A549 (cell line): ENCODE data around the gene CDKN3.

ENCODE experiments used
- BHLHE40 ChIP-seq: IDR thresholded peaks from 2 replicates; pipeline ENCODE4 v1.6.1; 2012; ENCODE audit warnings: low read depth, low read length, inconsistent platforms
- CEBPB ChIP-seq, 2 experiments: fragments of >200 bp in 1 of 2; sonication (Bioruptor Twin) in 1 of 2; formaldehyde crosslinking in 1 of 2; IDR thresholded peaks; 2 replicates each; pipeline ENCODE4 v1.6.1; 2012 to 2016
- CTCF ChIP-seq: fragments of >200 bp; sonication (Bioruptor Twin); formaldehyde crosslinking; IDR thresholded peaks from 3 replicates; pipeline ENCODE4 v1.5.1; 2016
- HMGXB4 ChIP-seq: fragments of 250-450 bp; sonication (Bioruptor Pico); IDR thresholded peaks from 2 replicates; pipeline ENCODE4 v1.5.0; 2021; ENCODE audit warnings: mild to moderate bottlenecking, moderate library complexity, borderline replicate concordance
- MAX ChIP-seq: IDR thresholded peaks from 2 replicates; pipeline ENCODE4 v1.6.1; 2012
- MAZ ChIP-seq: fragments of 150-350 bp; IDR thresholded peaks from 2 replicates; pipeline ENCODE4 v1.6.1; 2014; ENCODE audit warnings: antibody characterized with exemption, low read depth, low read length, borderline replicate concordance
- POLR2A ChIP-seq: IDR thresholded peaks from 2 replicates; pipeline ENCODE4 v1.6.1; 2012; ENCODE audit warnings: mild to moderate bottlenecking, low read length
- POLR2AphosphoS2 ChIP-seq: conservative IDR thresholded peaks from 2 replicates; pipeline ENCODE4 v1.6.1; 2012; ENCODE audit warnings: low read length, improper control_type of control experiment, inconsistent platforms
- USF2 ChIP-seq: fragments of 450-650 bp; IDR thresholded peaks from 2 replicates; pipeline ENCODE4 v1.6.1; 2014; ENCODE audit warnings: antibody characterized with exemption

GRCh38 chr14:54360667-54361066, 36.1 kb upstream of the CDKN3 start:
- no peak for TF ChIP-seq POLR2AphosphoS2
- TF ChIP-seq MAX = no peak
- no peak for TF ChIP-seq MAZ
- TF ChIP-seq CTCF = no peak
- TF ChIP-seq POLR2A = no peak
- TF ChIP-seq CEBPB (IDR thresholded peaks at IDR 0.05) = no peak
- TF ChIP-seq HMGXB4 (CRISPR knock-in tag) = no peak
- no peak for TF ChIP-seq BHLHE40
- no peak for TF ChIP-seq USF2
